IPS-11a (cell line): ENCODE results near the gene RASA4B.

Experiments used
- H3K4me3 ChIP-seq: one replicate; pipeline ENCODE4 v1.5.1; 2013; ENCODE audit warnings: low read depth, low read length, control low read depth

Gene RASA4B

DNA sequence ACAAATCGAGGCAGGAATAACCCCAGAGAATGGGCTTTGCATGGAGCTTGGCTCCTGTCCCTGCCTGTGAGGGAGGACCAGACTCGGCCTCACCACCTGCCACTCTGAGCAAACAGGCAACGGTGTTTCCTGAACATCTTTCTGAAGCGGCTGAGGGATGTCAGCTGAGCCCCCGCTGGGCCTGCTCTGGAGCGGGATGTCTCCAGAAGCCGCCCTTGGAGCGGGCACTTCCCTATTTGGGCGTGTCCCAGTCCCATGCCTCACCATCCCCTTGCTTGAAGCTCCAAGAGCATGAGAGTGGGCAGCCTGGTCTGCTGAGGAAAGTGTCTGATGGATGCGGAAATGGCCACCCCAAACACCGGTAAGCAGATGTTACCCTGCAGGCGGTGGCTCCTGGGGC is 63.1 kb downstream of the RASA4B start:
- H3K4me3 ChIP-seq: no peak overlapping the region

DNA sequence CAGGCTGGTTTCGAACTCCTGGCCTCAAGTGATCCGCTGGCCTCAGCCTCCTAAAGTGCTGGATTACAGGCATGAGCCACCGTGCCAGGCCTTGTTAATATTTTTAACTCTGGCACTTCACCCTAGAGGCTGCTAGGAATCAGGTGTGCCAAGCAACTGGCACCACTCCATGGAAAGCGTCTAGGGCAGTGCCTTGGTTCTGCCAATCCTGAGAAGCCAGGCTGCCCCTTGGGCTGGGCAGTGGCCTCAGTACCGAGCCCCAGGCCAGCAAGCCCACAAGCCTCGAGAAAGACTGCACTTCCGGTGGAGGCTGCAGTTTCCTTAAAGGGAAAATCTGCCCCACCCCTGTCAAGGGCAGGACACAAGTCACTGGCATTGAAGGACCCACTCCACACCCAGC is 64.3 kb downstream of the RASA4B start:
- H3K4me3 ChIP-seq: no peak overlapping the region

- H3K4me3 ChIP-seq: no peak overlapping the region
Observed at GRCh38 chr7:102452451-102452850, 65.1 kb downstream of the RASA4B start.

GRCh38 chr7:102451371-102452054 is 66.1 kb downstream of the RASA4B start:
- H3K4me3 ChIP-seq: no peak overlapping the region

- H3K4me3 ChIP-seq: no peak overlapping the region
Observed at GRCh38 chr7:102450242-102450641, 67.3 kb downstream of the RASA4B start.

GRCh38 chr7:102449136-102449535 is 68.4 kb downstream of the RASA4B start:
- no peak overlapping the region for H3K4me3 ChIP-seq

DNA sequence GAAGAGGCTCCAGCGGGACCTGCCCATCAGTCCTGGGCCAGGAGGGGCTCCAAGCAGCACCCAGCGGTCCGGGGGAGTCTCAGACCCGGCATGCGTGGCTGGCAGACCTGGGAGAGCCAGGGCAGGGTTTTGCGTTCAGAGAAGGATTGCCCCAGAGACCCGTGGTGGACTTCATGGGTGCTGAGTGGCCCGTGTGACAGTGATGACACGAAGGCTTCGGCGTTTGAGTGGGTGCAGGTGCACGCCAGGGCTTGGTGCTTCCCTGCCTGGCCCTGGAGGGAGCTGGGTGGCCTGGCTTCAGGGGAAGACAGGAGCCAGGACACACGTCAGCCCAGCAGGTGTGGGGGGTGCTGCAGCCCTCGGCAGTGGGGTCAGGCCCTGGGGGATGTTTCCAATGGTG is 70.3 kb downstream of the RASA4B start:
- no peak overlapping the region for H3K4me3 ChIP-seq

DNA sequence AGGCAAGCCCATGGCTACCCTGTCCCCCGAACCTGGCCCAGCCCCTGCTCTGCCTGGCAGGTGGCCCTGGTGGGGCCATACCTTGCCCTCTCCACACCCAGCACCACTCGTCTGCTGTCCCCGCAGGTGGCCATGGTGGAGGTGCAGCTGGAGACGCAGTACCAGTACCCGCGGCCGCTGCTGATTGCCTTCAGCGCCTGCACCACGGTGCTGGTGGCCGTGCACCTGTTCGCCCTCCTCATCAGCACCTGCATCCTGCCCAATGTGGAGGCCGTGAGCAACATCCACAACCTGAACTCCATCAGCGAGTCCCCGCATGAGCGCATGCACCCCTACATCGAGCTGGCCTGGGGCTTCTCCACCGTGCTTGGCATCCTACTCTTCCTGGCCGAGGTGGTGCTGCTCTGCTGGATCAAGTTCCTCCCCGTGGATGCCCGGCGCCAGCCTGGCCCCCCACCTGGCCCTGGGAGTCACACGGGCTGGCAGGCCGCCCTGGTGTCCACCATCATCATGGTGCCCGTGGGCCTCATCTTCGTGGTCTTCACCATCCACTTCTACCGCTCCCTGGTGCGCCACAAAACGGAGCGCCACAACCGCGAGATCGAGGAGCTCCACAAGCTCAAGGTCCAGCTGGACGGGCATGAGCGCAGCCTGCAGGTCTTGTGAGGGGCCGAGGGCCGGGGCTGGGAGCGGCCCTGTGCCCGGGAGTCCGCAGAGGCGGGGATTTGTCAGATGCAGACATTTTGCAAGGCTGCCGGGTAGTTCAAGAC is 71.0 kb downstream of the RASA4B start:
- no peak overlapping the region for H3K4me3 ChIP-seq

DNA sequence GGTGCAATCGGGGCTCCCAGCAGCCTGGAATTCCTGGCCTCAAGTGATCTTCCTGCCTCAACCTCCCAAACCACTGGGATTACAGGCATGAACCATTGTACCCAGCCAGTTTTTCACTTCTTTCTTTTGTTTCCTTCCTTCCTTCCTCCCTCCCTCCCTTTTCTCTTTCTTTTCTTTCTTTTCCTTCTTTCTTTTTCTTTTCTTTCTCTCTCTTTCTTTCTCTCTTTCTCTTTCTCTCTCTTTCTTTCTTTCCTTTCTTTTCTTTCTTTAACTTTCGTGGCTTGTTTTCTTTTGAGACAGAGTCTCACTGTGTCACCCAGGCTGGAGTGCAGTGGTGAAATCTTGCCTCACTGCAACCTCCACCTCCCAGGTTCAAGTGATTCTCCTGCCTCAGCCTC is 71.9 kb downstream of the RASA4B start:
- no peak overlapping the region for H3K4me3 ChIP-seq

DNA sequence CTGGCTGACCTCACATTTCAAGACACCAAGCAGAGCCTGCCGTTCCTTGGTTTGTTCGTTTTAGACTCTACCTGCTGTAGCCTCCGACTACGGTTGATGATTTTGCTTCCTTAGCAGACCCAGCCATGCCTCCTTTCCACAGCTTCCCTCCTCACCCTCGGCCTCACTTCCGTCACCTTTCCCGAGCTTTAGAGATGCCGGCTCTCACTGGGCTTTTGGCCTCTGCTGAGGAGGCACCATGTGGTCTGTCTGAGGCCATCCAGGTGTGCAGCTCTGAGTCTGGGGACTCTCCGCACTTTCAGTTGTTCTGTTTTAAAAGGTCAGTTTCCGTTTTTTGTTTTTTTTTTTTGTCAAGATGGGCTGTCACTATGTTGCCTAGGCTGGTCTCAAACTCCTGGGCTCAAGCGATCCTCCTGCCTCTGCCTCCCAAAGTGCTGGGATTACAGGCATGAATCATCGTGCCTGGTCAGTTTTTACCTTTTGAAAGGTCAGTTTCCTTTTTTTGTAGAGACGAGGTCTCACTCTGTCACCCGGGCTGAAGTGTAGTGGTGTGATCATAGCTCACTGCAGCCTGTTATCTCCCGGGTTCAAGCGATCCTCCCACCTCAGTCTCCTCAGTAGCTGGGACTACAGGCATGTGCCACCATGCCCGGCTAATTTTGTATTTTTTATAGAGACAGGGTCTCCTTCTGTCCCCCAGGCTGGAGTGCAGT is 72.5 kb downstream of the RASA4B start:
- H3K4me3 ChIP-seq: no peak overlapping the region

GRCh38 chr7:102439963-102440795 is 77.4 kb downstream of the RASA4B start:
- no peak overlapping the region for H3K4me3 ChIP-seq

GRCh38 chr7:102436118-102436517 is 81.5 kb downstream of the RASA4B start:
- no peak overlapping the region for H3K4me3 ChIP-seq

DNA sequence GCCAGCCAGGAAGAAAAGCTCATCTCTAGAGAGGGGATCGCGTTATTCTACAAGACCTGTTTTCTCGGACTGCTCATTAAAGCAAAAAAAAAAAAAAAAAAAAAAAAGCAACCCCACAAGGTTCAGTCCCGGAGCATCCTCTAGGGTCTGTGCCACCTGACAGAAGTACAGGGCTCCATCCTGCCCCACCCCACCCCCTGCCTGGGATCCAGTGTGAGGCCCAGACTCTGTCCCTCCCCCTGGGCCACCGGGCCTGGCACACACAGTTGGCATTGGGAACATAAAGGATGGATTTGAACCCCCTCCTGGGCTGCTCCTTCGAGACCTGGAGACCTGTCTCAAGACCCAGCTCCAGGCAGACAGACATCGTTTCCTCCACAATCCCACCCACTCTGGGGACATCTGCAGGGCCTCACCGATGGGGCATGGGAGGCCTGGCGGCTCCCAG is 83.5 kb downstream of the RASA4B start:
- peak overlapping the region; percentile 51 for H3K4me3 ChIP-seq

GRCh38 chr7:102433219-102434038 is 84.1 kb downstream of the RASA4B start, which contains the start of gene ORAI2:
ORAI2 (plus strand) TSS chr7:102433575; CDS start chr7:102438957, 5,382 bp downstream.
- peak within 1 kb of the TSS; percentile 51 for H3K4me3 ChIP-seq
